DLD1 (cell line): Measurements from ENCODE around the gene CLCN7.

Source experiments
- in situ Hi-C: cut with HindIII; loops from 2 replicates; pipeline ENCODE4 v1.10.0; 2017; ENCODE audit warnings: low sequenced_read_pairs

Gene CLCN7

GRCh38 chr16:1464196-1464893 lies 10.5 kb downstream of the CLCN7 start:
- in situ Hi-C loops, result no loop called here

GRCh38 chr16:1461146-1461545 lies 13.7 kb downstream of the CLCN7 start:
- in situ Hi-C loops, result no loop called here

GRCh38 chr16:1460602-1461138 lies 14.2 kb downstream of the CLCN7 start:
- in situ Hi-C loops, result no loop called here

DNA sequence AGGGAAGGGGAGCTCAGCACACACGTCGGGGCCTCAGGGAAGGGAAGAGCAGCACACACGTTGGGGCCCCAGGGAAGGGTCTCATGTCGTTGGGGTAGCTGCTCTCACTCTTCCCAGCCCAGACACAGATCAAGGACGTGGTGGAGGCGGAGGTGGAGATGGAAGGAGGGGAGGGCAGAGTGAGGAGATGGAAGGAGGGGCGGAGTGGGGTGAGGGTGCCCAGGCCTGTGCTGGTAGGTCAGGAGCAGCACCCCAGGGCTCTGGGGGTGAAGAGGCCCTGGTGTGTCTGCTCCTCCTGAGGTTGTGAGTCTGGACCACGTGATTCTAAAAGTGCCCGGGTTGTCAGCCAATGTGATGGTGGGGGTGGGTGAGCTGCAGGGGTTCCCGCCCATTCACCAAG lies 14.9 kb downstream of the CLCN7 start:
- in situ Hi-C loops, result no loop called here

- in situ Hi-C loops, result no loop called here
Measured at GRCh38 chr16:1458977-1459341, 15.9 kb downstream of the CLCN7 start.

DNA sequence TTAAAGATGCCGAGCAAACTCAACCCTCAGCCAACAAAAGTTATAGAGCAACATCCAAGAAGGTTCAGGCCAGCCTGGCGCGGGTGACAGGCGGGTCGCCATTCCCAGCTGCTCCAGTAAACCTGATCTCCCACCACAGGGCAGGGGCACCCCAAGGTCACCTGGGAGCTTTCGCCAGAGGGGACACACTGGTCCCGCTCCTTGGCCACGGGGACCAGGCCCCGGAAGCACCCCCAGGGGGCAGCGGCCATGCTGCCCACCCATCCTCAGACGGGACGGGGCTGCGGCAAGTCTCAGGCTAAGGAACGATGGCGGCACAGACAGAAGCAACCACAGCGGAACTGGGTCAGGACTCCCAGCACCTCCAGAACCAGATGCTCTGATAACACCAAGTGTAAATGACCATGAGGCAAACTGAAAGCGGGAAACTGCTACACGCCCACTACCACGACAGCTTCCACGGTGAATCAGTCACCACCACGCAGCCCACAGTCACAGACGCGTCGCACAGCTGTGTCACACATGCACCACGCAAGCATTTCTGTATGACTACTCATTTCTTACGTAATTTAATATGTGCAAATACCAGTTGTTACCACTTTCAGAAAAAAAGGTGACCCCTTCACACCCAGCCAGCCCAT lies 16.4 kb downstream of the CLCN7 start:
- in situ Hi-C loops, result no loop called here

GRCh38 chr16:1457489-1458245 lies 17.2 kb downstream of the CLCN7 start:
- in situ Hi-C loops, result no loop called here

DNA sequence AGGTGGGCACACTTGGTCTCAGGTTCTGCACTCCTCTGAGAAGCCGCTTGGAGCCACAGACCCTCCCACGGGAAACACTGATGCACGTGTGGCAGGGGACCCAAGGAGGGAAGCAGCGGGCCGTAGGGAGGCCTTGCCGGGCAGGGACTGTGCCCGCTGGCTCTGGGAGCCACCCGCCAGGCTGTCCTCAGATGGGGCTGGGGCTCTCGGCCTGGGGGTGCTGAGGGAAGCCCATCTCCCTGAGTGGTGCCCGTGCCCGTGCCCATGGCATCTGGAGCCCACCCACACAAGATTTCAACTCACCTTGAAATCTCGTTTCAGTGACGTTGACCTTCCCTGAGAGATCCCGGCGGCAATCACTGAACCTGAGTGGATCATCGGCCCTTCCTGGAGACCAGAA lies 17.9 kb downstream of the CLCN7 start:
- in situ Hi-C loops, result no loop called here

DNA sequence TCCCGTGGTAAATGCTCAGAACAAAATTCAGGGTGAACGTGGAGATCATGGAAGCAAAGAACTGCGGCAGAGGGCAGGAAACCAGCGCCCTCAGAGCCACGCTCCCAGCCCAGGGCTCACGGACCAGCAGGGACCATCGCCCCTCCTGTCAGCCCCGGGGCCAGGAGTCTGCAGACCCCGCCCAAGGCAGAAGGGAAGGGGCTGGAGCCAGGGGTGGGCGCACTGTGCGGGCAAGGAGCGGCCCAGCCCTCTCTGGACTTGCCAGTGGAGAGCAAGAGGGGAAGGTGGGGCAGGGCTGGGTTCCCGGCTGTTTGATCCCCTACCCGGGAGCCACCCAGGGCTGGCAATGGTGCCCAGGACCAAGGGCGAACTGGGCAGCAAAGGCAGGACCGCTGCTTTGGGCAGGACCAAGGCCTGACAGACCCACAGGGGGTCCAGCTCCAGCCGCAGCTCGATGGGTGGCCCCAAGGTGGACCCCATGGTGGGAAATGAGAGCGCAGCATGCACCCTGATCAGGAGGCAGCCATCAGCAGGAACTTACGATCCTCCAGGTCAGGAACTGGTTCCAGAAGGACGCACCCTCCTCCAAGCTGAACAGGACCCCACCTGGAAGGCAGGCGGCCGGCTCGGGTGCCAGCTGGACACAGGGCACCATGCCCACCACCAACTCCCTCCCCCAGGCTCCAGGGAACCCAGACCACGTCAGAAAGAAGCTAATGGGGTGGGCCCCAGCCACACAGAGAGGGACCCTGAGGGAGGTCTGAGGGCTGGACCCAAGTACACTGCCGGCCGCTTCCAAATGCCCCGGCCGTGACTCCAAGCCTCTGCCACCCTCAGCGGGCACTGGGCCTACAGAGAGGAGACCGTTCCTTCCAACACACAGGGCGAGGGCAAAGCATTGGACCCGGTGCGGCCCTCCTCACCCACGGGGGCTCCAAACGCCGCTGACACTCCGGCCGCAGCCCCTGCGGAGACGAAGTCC lies 19.3 kb downstream of the CLCN7 start:
- in situ Hi-C loops, result no loop called here

DNA sequence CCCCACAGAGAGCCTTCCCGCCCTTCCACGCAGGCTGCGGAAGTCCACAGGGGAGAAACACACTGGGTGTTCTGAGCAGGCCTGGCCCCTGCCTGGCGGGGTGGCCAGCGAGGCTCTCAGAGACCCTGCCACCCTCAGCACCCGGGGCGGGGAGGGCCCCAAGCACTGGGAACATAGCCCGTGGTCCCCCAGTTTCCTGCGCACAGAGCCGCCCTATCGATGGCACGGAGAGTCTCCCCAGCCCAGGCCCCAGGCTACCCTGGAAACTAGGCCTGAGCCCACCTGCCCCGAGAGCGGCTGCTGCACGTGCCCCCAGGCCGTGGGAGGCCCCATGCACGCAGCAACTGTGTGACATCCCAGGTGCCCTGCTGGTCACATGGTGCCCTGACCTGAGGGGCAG lies 20.3 kb downstream of the CLCN7 start:
- in situ Hi-C loops, result no loop called here

DNA sequence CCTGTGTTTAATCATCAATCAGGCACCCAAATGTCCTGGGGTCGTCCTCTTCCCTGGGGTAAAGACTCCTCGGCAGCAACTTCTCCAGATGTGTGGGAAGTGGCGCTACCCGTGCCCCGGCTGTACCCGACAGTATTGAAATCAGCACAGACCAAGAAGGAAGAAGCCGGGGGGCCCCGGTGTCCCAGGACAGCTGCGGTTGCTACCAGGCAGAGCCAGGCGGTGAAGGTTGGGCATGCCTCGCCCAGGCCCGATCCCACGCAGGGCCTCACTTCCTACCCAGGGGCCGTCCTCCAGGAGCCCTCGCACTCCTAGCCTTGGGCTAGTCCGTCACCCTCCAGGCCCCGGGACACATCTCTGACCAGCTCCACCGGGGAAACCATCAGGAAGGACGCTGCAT lies 21.5 kb downstream of the CLCN7 start:
- in situ Hi-C loops, result no loop called here

- in situ Hi-C loops, result no loop called here
Measured at GRCh38 chr16:1452530-1452929, 22.3 kb downstream of the CLCN7 start.

DNA sequence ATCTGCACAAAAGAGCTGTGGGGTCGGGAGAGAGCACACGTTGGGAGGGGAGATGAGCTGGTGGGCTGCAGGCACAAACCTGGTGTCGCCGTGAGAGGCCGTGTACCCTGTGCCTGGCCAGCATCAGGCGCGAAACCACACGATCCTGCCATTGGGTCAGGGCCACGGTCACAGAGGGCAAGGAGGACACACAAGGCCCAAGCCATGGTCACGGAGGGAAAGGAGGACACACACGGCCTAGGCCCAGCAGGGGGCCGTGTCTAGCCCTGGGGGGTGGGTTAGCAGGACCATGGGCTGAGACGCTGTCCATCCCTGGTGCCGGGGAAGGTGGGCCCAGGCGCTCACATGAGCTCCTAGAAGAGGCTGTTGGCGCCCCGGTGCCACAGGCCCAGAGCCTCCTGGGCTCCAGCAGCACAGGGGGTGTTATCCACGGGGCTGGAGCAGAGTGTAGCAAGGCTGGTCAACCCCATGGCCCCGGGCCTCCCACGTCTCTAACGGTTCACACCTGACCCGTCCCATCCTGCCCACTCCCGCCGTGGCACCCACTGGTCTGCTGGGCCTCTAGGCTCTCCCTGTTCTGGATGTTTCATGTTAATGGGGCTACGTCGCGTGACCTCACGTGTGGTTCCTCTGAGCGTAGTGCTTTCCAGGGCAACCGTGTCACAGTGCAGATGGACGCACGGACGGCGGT lies 23.0 kb downstream of the CLCN7 start:
- in situ Hi-C loops, result no loop called here

GRCh38 chr16:1450841-1451240 lies 24.0 kb downstream of the CLCN7 start:
- in situ Hi-C loops, result no loop called here

DNA sequence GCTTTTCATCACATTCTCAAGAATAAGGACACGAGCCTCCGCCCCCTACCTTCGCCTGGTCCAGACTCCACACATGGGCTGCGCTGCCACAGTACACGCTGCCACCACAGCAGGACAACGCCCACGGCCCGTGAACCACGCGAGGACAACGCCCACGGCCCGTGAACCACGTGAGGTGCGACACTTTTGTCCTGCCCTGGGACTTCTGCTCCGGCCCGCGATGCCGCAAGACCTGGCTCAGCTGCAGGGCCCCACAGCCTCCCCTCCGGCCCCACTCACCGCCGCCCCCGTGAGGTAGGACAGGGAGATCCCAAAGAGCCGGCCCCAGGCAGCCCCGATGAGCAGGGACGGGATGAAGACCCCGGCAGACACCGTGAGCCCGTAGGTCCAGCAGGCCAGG lies 24.6 kb downstream of the CLCN7 start:
- in situ Hi-C loops, result no loop called here

DNA sequence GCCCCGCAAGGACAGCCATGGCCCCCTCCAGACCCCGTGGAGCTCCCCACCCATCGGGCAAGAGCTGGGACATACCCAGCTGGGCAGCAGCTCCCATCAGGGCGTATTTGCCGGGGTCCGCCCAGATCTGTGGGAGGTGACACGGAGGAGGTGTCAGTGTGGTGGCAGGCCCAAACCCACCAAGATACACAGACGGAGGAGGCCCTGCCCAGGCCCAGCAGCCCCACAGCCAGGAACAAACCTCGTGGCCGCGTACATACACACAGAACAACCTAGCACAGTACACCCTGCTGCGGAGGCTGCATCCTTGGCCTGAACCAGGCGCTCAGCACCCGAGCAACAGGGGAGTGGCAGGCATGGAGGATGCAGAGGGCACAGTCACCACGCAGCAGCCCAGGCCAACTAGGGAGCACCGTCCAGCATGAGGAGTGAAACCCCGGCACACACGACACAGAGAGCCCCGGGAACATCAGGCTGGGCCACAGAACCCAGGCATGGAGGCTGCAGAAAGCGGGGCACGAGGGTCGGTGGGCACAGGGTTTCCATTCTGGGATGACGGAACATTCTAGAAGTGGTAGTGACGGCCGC lies 25.5 kb downstream of the CLCN7 start:
- in situ Hi-C loops, result no loop called here

- in situ Hi-C loops, result no loop called here
Measured at GRCh38 chr16:1448536-1449116, 26.2 kb downstream of the CLCN7 start.

DNA sequence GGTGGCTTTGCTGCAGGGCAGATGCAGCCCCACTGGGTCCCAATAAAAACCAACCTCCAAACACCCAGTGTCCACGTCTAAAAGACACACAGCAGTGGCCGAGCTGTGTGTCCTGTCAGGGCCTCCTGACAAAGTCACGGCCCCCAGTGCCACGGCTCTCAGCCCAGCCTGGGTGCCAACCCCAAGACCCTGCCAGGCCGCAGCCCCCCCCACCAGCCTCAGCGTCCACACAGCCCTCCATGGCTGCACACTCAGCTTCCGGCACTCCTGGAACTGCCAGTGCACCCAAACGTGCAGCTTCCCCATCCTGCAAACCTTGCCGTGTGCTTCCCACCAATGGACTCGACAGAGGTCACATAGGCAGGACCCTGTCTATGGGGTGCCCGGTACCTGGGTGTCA lies 26.9 kb downstream of the CLCN7 start:
- in situ Hi-C loops, result no loop called here

DNA sequence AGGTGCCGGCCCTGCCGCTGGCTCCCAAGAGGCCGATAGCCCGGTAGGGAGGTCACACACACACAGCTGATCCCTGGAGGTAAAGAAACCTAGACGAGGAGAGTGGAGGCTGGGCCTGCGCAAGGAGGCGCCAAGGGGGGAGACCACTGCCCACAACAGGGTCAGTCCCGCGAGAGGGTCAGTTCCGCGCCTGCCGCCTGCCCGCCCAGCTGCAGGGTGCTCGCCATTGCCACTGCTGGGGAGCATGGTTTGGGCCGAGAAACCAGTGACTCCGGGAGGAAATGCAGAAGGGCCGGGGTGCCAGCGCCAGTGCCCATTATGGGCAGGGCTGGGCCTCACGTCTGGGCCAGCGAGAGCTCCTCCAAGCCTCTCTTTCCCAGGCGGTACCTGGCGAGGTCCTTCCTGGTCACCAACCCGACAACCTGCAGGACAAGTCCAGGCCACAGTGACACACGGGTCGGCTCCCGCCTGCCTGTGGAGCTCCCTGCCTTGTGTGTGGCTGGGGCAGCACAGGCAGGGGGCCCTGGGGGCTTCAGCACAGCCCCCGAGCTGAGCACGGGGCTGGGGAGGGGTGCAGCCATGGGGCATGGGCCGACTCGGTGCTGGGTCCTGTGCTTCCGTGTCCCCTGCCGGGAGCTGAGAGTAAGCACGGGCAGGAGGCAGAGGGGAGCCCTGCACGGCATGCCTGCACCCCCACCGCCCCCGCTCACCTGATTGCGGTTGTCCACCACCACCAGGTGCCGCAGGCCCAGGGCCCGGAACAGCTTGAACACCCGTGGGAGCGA lies 28.3 kb downstream of the CLCN7 start:
- in situ Hi-C loops, result no loop called here
